Activated CD4-positive, CD25-positive, alpha-beta regulatory T cell treated with anti-CD3 and anti-CD28 coated beads, Interleukin-2, amount 50 U/mL, for 24 hours (primary cell): ENCODE results near the gene CDC5L.

ENCODE experiments used
- ATAC-seq, 2 donors: fragments of 150-1000 bp; cut with Tn5 transposase; one replicate each; pipeline ENCODE4 v1.10.0; 2021; ENCODE audit warnings: mild to moderate bottlenecking in 1 of 2, moderate library complexity in 1 of 2

The CDC5L gene

DNA sequence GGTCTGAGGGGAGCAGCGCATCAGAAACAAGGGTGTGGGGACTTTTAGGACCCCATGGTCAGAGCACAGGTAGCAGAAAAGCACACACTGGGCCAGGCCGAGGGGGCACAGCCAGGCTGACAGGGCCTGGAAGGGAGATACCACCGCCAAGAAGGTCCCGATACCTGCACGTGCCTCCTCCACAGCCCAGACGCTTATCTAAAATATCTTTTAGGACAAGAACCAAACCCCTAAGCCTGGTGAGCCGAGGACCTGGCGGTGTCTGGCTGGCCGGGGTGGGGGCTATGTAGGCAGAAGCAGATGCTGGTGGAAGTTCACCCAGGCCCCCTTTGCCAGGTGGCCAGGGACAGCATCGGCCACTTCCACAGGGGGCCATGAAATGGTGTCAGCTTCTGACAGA lies 89.3 kb downstream of the CDC5L start:
- no peak for ATAC-seq

DNA sequence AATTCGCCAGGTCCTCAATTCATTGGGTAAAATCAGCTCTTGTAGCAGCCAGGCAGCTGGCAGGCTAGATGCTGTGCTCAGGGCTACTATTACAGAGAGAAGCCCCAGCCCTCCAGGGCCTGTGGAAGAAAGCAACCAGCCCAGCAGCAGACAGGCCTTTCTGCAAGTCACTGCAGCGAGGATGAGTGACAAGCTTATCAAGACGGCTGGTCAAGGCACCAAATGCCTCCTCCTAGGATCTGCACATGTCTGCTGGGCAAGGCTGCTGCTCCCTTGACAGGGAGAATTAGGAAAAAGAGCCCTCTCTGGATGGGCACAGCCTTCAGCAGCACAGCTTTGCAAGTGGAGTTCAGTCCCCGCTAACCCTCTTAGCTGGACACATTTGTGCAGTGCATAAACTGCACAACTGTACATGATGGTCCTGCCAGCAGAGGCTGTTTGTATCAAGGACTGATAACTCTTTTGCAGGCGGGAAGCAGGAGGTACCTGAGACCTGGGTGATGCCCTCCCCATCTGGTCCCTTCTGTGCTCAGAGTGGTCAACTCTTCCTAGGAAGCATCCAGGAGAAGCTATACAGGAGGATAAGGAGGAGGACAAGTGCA lies 89.9 kb downstream of the CDC5L start:
- no peak for ATAC-seq

DNA sequence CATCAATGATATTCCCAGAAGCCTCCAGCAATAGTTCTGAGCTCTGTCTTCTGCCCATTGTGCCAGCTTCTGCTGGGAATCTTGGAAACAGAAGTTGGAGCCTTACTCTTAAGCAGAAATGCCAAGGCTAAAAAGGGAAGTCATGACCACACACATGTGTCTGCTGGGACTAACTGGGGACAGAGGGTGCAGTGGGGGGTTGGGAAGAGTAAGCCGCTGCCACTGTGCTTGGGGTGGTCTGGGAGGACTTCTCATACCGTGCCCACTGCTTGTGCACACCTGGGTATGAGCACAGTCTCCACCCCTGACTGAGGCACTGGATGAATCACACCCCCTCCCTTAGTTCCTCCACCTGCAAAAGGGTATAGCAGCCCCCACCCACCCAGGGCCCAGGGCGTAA lies 90.7 kb downstream of the CDC5L start:
- ATAC-seq, result no peak

DNA sequence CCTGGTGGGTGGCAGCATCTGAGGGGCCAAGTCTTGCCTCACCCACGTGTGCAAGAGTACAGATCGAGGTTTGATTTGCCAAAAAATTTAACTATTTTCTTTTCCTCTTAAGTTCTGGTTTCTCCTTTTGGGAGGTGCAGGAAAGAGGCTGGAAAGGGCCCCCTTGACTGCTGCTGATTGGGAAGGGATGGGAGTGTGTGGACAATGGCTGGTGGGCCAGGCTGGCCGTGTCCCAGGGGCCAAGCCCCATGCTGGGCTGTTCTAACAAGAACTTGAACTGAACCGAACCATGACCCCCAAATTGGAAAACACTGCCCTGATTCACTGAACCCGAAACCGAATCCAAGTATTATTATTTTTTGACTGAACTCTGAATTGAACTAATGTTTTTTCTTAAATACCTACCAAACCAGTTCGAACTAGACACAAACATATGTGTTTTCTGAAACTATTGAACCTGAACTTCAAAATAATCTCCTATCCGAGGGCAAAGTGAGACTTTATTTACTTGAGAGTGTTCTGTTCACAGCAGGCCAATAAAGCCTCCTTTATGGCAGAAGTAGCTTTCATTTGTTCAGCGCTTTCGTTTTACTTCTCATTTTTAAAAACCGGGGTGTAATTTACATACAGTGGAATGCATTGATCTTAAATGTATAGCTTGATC lies 91.2 kb downstream of the CDC5L start:
- no peak for ATAC-seq

DNA sequence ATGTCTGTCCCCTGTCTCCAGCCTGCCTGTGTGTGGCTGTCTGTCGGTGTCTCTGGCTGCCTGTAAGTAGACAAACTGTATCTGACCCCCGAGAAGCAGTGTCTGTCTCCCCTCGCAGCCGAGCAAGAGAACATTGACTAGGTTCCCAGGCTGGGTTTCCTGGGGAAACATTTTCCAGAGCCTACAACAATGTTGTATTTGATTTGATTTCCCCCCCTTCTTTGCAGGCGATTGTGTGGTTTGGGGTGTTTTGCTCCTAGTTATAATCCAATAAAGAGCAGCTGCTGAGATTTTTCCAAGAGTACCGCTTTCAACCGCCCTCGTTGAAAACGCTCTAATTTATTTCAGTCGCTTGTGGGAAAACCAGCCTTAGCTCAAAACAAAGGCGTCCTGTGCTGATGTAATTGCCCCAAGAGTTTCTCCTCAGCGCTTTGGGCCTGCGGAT lies 92.6 kb downstream of the CDC5L start:
- no peak for ATAC-seq

DNA sequence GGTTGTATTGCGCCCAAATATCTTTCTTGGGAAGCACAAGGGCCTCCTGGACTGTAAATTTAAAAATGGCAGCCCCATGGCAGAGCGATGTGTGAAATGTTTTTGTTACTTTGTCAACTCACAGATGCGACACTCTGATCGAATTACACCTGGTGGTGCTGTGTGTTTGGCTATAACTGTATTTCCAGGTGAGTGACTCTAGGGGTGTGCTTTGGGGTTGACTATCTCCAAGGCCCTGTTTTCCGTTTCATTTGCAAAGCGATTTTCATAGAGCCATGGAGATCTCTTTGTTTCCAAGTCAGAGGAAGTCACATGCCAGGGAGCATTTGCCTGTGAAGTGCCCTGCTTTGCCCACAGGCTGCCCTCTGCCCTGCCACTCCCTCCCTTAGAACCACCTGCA lies 93.5 kb downstream of the CDC5L start:
- no peak for ATAC-seq

DNA sequence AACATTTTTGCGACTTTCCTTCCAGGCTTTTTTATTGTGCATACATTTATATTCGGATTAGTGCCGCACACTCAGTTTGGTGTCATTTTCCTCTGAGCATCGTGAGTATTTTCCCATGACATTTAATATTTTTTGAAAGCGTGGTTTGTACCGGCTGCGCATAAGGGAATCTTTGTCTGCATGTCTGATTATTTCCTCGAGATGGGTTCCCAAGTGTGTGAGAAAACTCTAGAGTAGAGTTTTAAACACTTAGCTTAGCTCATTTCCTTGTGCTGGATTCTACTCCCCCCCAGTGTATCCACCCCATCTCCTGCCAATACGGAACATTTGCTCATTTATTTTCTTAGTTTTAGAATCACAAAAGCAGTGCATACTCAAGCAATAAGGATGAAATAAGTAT lies 94.3 kb downstream of the CDC5L start:
- ATAC-seq, result no peak

DNA sequence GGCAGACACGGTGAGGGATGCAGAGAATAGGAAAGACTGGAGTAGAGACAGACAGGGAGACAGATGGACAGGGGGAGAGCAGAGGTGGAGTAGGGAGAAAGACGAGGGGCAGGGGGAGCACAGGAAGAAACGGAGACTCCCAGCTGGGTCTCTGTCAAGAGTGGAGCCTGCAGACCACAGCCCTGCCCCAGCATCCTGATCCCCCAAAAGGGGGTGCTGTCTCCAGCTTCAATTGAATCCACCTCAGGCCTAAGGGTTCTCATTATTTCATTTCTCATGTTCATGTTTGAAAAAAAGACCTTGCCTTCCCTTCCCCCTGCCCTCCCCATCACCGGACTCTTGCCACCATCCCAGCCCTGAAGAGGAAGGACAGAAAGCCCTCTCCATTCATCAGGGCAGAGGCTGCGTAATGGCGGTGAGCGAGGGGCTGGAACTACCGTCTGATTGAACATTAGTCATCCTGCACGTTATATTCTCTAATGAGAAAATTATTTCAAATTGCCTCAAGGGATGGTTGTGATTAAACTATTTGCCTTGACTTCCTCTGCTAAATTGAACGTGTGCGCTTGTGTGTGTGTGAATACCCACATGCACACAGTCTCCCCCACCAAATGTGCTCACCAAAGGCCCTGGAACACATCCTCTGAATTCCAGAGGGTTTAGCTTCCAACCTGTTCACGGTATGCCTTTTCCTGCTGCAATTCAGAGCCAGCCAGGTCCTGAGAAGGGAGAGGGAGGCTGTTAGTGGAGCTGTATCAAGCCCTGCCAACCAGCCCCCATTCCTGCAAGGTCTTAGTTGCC lies 98.3 kb downstream of the CDC5L start:
- no peak for ATAC-seq

DNA sequence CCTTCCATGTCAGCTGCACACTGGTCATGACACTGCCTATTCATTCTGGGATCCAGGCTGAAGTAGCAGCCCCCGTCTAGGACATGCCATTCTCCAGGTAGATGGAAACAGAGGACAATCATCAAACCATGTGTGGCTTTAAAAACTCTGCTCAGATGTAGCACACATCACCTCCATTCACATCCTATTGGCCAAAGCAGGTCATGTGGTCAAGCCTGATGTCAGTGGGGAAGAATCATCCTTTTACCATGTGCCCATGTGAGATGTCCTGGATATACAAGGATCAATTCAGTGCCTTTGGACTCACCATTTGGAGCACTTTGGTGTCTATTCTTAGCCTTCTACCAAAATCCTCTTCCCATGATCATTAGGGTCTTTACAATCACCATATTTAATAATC lies 99.5 kb downstream of the CDC5L start:
- ATAC-seq, result no peak

DNA sequence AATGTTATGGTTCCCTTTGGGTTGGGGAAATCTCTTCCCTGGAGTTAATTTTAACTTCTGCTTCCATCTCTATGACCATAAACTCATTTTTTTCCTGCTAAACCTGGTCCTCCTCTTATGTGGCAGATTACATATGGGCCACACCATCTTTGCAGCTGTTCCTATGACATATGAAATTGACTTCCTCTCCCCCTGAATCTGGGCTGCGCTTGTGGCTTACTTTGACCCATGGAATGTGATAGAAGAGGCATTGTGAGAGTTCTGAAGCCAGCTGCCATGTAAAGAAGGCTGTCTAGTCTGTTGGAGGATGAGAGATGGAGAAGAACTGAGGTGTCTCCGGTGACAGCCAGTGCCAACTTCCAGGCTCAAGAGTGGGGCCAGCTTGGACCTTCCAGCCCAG lies 100.1 kb downstream of the CDC5L start:
- ATAC-seq, result no peak

DNA sequence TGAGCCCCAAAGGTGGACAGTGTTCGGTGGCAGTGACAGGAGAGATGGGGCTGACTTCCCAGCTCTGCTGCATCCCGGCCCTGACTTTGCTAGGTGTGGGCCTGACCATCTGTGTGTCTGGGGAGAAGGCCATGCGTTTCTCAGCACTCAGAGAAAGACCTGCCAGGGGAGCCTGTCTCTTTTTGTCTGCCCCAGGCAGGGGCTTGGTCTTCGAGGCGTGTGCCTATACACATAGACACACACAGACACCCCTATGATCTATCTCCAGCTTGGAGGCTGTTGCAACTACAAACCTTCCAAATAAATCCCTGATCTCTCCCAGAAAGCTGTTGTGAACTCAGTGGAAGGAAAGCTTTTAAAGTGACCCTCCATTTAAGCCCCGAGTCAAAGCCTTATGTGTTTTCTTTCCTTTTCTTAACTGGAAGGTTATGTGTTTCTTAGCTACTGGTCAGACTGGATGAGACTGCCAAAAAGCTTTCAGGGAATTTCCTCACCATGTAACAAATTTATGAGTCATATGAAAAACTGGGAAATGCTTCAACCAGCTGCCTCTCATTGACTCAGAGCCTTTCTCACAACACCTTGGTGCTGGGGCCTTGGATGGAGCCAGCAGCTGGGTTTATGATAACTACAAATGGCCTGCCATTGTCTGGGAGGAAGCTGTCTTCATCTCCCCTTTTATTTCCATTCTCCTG lies 102.6 kb downstream of the CDC5L start:
- peak in 1 of 2 donors; percentile 7 for ATAC-seq

DNA sequence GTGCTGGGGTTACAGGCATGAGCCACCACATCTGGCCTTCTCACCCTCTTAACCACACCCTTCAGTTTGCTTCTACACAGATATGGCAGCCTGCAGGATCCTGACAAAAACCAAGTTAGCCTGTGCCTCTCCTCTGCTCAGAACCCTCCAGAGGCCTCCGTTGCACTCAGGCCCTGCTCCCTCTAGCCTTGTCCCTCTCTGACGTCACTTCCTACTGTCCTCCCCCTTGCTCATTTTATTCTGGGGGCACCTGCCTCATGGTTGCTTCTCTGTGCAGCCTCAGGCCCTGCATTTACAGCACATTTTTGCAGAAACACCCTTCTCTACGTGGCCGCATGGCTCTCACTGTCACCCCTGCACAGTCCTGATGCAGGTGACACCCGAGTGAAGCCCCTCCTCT lies 105.6 kb downstream of the CDC5L start:
- ATAC-seq, result no peak

DNA sequence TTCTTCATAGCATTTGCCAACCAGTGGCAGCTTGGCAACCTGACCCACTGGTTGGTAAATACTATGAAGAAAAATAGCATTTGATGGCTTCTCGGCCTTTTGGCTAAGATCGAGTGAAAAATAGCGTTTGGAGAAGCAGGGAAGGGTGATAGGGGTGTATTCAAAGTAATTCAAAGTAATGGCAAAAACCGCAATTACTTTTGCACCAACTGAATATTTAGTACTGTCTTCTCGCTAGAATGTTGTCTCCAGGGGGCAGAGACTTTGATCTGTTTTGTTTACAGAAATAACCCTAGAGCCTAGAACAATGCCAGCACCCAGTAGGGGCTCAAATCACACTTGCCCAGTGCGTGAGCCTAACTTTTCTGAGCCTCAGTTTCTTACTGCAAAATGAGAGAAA lies 106.1 kb downstream of the CDC5L start:
- ATAC-seq, result no peak

DNA sequence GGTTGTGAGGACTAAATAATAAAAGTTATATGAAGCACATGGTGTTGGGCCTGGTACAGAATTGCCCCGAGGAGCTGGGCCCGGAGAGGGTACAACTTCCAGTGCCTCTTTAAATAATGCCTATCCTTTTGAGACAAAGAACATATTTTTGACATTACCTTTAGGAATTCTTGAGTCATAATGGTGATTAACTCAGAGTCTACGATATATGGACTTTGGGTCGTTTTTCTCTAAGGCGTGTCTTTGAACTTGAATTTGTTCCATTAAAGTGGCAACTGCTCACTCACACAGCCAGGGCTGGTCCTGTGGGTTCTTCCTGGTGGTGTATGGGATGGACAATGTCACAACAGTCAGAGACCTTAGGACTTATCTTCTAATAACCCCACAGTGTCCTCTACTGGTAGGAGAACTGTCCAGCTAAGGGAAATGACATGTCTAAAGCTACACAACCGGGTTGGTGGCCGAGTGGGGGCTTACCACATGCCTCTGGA lies 106.5 kb downstream of the CDC5L start:
- no peak for ATAC-seq

DNA sequence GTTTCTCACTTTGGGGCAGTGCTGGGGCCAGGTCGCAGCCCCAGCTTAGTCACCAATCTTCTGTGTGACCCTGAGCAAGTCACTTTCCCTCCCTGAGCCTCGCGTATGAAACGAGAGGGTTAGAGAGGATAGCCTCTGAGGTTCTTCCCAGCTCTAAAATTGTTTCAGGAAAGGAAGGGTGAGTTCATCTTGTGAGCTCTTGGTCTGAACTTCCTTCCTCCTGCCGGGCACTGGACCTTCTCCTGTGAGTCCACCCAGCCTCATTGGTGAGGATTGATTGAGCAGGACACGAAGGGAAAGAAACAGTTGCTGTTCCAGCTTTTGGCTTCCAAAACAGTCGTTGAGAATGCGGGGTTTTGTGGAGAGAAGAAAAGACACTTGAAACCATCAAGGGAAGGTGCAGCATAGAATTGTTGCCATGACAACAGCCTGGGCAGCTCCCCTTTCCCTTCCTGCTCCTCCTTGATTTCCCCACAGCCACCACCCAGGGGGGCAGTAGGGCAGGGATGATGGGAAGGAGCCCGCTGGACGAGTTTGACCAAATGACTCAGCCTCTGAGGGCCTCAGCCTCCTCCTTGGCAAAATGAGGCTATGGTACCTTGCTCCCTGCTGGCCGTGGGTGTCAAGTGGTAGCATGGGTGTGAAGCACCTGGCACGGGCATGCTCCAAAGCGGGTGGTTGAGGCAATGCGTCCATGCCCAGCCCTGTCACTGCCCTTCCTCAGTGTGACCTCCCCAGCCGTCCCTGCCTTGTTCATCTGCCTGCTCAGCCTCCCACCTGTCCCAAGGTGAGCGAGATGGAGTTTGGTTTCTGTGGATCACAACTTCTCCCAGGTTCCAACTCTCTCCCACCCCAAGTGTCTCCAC lies 107.8 kb downstream of the CDC5L start:
- ATAC-seq, result no peak

DNA sequence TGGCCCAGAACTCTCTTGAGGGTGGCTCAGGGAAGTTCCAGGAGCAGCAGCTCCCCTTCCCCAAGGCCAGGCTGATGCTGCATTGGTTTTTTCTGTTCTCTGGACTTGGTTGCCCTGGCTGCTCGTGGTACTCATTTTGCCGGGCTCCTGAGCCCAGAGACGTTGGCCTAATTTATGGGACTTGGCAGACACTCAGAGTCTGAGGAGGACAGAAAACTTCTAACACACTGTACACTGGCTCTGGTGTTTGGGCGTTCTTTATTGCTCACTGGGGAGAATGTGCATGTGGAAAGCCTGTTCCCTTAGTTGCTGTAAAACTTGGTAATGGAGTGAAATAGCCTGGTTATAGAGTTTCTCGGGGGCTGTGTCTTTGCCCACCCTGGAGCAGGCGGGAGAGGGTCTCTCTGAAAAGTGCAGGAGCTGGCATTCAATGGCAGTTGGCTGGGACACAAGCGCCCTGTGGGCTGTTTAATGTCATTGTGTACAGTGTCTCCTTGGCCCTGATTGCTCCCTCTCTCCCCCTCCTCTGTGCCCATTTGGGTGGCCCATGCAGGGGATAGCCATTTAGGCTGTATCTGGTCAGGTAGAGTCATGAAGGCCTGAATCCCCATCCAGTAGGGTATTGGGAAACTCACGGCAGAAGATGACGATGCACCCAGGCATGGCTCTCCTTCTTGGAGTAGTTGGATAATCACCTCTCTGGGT lies 109.3 kb downstream of the CDC5L start:
- ATAC-seq, result no peak

DNA sequence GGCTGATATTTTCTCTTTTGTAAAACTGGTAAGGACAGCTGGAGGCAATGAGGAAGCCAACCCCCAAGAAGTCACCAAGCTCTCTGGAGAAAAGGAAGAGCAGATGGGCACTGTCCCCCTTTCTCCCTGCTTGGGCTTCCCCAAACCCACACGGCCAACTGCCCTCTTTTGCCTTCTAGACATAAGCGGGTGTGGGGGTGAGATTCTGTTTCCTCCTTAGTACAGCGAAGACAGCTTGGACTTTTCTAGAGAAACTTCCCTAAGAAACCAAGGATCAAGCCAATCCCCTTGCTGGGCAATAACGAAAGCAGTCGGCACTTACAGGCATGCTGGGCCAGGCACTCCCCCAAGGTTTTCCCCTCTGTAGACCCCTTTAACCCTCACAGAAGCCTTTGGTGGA lies 110.3 kb downstream of the CDC5L start:
- no peak for ATAC-seq

DNA sequence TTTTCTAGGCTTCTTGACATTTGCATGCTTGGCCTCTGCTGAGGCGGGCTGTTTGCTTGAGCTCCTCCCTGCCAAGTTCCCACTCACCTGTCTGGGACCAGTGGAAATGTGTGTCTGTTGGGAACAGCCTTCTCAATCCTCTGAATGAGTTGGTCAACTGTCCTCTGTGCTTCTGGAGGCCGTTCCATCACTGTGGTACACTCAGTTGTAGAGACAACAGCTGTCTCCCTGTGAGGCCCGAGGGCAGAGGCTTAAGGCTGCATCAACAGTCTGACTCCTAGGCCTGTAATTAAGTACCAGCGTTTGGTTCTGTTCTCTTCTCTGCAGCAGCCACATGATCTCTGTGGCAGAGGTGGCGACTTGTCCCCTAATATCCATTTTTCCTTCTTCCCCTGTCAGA lies 110.9 kb downstream of the CDC5L start:
- ATAC-seq, result no peak

DNA sequence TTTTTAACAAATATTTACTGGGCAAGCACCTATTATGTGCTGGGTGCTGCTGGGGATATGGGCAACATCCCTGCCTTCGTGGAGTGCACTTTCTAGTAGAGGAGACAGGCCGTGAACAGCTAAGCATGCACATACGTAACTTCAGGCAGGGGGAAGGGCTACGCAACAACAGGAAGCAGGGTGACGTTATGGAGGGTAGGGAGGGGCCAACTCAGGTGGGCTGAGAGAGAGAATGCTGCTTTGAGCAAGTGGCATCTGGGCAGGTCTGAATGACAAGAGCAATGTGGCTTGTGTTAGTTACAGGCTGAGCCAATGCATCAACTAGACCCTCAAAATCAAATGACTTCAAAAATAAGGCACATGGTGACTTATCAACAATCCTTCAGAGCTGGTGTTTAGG lies 112.1 kb downstream of the CDC5L start:
- ATAC-seq, result no peak
